ENCODE results near the gene PLXNB2.

The PLXNB2 gene

DNA sequence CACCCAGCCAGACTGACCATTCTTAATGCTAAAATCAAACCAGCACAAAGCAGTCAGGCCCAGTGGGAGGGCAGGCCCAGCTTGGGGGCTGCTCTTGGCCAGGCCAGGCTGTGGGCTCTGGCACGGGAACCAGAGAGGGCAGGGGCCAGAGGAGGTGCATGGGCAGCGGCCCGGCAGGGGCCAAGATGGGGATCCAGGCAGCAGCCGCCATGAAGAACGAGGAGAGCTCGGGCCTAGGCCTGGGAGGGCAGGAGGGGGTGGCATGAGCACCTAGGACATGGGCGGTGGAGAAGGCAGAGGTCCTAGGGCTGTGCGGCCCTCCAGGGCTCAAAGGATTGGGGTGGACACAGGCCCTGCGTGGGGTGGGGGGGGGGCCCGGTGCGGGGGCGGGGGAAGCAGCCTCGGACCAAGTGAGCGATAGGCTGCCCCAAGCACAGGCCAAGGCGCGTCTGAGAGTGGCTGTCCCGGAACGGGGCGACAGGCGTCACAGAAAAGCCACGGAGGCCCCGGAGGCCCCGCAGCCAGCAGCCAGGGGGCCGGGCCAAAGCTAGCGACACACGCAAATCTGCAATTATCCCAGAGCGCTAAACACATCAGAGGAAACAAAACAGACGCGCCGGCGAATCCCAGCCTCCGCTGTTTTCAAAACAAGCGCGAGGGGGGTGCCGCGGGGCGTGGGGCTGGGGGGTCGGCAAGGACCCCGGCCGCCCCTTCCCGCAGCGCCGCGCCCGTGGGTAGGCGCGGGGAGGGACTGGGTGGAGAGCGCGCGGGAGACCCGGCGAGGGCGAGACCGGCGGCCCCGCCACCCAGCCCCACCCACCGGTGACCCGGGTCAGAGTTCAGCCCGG is 8.3 kb downstream of the PLXNB2 start:
- in situ Hi-C loops (cut with MboI; ENCODE audit: low sequenced_read_pairs) = no loop called here

DNA sequence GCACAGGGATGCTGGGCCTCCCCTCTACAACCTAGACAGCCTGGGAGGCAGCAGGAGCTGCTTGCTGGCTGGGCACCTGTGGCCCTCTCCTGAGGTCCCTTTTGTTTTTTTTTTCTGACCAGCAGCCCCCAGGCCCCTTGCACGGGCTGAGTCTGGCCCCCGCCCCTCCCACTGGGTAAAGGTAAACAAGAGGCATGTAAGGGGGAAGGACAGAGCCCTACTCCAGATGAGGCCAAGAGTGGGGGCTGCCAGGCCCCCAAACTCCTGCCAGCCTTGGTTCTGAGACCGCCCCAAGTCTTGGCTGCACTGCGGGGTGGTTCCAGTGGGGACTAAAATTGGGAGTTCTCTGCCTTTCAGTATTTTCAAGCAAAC is 9.2 kb downstream of the PLXNB2 start:
- in situ Hi-C loops (cut with MboI; ENCODE audit: low sequenced_read_pairs) = no loop called here

- in situ Hi-C loops (cut with MboI; ENCODE audit: low sequenced_read_pairs) = no loop called here
Measured at GRCh38 chr22:50297510-50298265, 9.8 kb downstream of the PLXNB2 start.

DNA sequence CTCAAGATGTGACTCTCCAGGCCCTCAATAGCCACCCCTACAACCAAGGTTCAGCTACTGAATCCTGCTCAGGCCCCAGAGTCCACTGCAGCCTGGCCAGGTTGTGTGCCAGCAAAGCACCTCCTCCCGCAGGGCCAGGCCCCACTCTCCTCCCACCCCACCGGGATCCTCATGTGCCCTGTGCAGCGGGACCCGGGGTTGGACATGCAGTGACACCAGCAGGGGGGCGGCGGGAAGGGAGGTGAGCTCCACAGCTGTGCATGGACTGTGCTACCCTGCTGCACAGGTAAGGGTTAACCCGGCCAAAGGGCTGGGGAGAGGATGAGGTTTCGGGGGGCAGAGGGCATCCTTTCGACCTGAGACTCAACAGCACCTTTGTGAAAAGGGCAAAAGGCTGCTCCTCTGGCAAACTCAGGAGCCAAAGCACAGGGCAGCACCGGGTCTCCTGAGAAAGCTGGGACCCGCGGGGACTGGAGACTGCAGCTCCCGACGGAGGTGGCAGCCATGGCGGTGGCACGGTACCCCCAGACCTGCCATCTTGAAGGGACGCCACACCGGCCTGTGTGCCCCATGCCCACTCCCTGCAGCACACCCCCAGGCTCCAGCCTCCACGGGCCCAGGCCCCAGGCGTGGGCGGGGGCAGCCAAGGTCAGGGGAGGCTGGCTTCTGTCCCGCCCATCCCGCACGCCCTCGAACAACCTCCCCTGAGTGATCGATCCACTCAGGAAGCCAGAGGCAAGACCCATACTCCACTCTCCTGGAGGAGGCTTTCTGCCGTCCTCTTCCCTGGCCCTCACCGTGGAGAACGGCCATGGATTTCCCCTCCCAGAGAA is 10.6 kb downstream of the PLXNB2 start:
- in situ Hi-C loops (cut with MboI; ENCODE audit: low sequenced_read_pairs) = no loop called here

- in situ Hi-C loops (cut with MboI; ENCODE audit: low sequenced_read_pairs) = no loop called here
Measured at GRCh38 chr22:50294319-50294656, 13.2 kb downstream of the PLXNB2 start.

GRCh38 chr22:50293441-50294318 is 13.8 kb downstream of the PLXNB2 start:
- in situ Hi-C loops (cut with MboI; ENCODE audit: low sequenced_read_pairs) = no loop called here

GRCh38 chr22:50292643-50293440 is 14.6 kb downstream of the PLXNB2 start:
- in situ Hi-C loops (cut with MboI; ENCODE audit: low sequenced_read_pairs) = no loop called here

GRCh38 chr22:50289942-50290630 is 17.4 kb downstream of the PLXNB2 start:
- in situ Hi-C loops (cut with MboI; ENCODE audit: low sequenced_read_pairs) = no loop called here

GRCh38 chr22:50289151-50289941 is 18.1 kb downstream of the PLXNB2 start:
- in situ Hi-C loops (cut with MboI; ENCODE audit: low sequenced_read_pairs) = no loop called here

- in situ Hi-C loops (cut with MboI; ENCODE audit: low sequenced_read_pairs) = no loop called here
Measured at GRCh38 chr22:50287731-50288130, 19.7 kb downstream of the PLXNB2 start.

DNA sequence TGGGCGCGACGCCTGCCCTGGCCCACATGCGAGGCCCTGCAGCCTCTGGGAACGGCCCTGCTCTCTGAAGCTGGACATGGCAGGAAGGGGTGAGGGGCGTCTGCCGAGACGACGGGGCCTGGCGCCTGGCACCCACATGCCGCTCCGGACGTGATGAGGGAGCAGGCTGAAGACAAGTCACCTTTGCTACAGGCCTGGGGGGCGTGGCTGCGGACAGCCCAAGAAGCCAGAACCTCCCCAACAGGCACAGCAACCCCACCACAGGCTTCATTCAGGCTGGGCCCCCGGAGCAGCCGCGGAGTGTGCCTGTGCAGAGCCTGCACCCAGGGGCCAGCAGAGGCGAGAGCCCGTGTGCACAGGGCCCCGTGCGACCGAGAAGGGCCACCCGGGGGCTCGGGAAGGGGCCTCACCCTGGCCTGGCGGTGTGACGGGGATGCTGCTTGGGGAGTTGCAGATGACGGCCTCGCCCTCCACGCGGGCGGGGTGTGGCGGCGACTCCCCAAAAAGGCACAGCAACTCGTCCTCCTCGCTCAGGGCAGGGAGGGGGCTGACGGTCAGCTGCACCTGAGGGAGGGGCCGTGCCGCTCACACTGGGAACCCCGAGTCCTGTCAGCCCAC is 20.6 kb downstream of the PLXNB2 start:
- in situ Hi-C loops (cut with MboI; ENCODE audit: low sequenced_read_pairs) = no loop called here

- in situ Hi-C loops (cut with MboI; ENCODE audit: low sequenced_read_pairs) = no loop called here
Measured at GRCh38 chr22:50286275-50286674, 21.2 kb downstream of the PLXNB2 start.

GRCh38 chr22:50285568-50286229 is 21.7 kb downstream of the PLXNB2 start:
- in situ Hi-C loops (cut with MboI; ENCODE audit: low sequenced_read_pairs) = no loop called here

GRCh38 chr22:50284479-50284878 is 23.0 kb downstream of the PLXNB2 start:
- in situ Hi-C loops (cut with MboI; ENCODE audit: low sequenced_read_pairs) = no loop called here

DNA sequence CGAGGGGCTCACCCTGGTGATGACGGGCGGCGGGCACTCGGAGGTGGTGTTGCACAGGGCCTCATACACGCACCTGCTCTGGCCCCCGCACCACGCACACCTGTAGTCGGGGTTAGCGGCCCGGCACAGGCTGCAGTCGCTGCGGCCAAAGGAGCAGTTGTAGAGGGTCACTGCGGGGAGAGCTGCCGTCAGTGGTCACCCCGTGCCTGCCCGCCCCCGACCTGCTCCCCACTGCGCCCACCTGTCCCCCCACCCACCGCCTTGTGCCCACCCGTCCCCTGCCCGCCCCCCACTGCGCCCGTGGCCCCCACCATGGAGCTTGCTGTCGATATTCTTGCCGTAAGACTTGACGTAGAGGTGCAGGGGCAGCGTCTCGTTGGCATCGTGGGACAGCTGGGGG is 23.6 kb downstream of the PLXNB2 start:
- in situ Hi-C loops (cut with MboI; ENCODE audit: low sequenced_read_pairs) = no loop called here

- in situ Hi-C loops (cut with MboI; ENCODE audit: low sequenced_read_pairs) = no loop called here
Measured at GRCh38 chr22:50282361-50283155, 24.9 kb downstream of the PLXNB2 start.

DNA sequence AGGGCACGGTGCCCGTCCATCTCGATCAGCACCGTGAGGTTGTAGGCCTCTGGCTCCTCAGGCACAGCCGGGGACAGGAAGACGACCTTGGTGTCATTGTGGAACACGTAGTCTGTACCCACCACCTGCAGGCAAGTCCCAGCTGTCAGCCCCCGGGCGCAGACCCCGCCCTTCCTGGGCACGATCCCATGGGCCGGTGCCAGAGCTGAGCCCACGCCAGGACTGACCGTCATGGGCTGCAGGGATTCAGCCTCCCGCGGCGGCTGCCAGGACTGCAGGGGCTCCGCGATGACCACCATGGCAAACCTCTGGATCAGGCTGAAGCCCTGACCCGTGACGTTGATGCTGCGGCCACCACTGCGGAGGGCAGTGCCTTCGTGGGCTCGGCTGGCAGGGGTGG is 25.5 kb downstream of the PLXNB2 start:
- in situ Hi-C loops (cut with MboI; ENCODE audit: low sequenced_read_pairs) = no loop called here
